Glomerular visceral epithelial cell (primary cell): ENCODE data around the gene TUBB4A.

ENCODE experiments used
- DNase-seq: peaks from one replicate; pipeline ENCODE4 v3.0.0-alpha.2; 2016; ENCODE audit errors: extremely low spot score

The TUBB4A gene

GRCh38 chr19:6467384-6467783, 34.7 kb downstream of the TUBB4A start:
- DNase-seq, result no peak

- no peak for DNase-seq
Measured at GRCh38 chr19:6466526-6467248, 35.4 kb downstream of the TUBB4A start.

- DNase-seq, result no peak
Measured at GRCh38 chr19:6465663-6466062, 36.4 kb downstream of the TUBB4A start.

GRCh38 chr19:6465006-6465405, 37.1 kb downstream of the TUBB4A start:
- peak; percentile 21 for DNase-seq

- DNase-seq, result peak; percentile 65
Measured at GRCh38 chr19:6464070-6464873, 37.8 kb downstream of the TUBB4A start, which contains the start of gene CRB3. CRB3 (plus strand) TSS chr19:6464271; CDS start chr19:6464702, 431 bp downstream.

- DNase-seq, result peak; percentile 98
Measured at GRCh38 chr19:6460099-6460884, 41.8 kb downstream of the TUBB4A start.

- DNase-seq, result peak; percentile 81
Measured at GRCh38 chr19:6459262-6460098, 42.6 kb downstream of the TUBB4A start, which contains the start of gene SLC25A23. SLC25A23 (minus strand) TSS chr19:6459792; CDS start chr19:6459628, 164 bp downstream.

- DNase-seq, result no peak
Measured at GRCh38 chr19:6458695-6459261, 43.3 kb downstream of the TUBB4A start.

- DNase-seq, result no peak
Measured at GRCh38 chr19:6457958-6458694, 44.0 kb downstream of the TUBB4A start.

GRCh38 chr19:6455924-6456323, 46.2 kb downstream of the TUBB4A start:
- DNase-seq, result no peak

GRCh38 chr19:6453951-6454565, 48.1 kb downstream of the TUBB4A start:
- DNase-seq, result no peak

GRCh38 chr19:6452899-6453298, 49.2 kb downstream of the TUBB4A start:
- DNase-seq, result no peak

GRCh38 chr19:6452223-6452614, 49.9 kb downstream of the TUBB4A start:
- no peak for DNase-seq

- no peak for DNase-seq
Measured at GRCh38 chr19:6451583-6452222, 50.4 kb downstream of the TUBB4A start.

- no peak for DNase-seq
Measured at GRCh38 chr19:6450166-6450565, 51.9 kb downstream of the TUBB4A start.

GRCh38 chr19:6448045-6448444, 54.1 kb downstream of the TUBB4A start:
- DNase-seq, result no peak

GRCh38 chr19:6446452-6446851, 55.7 kb downstream of the TUBB4A start:
- no peak for DNase-seq
